Measurements from ENCODE around the gene PTBP2. TPM values are rescaled to one million over a fixed set of nuclear protein-coding genes. Genes with fewer than 3 reads are reported as not detected.
A peak's percentile ranks its signal among the peaks of the same experiment; 100 is the strongest.

Gene PTBP2
- 10 to 100 TPM; 40.3 to 51.1 TPM for total RNA-seq
- long read RNA-seq, donor 1, full-length matches to known transcripts: 5 of 13 reads
- long read RNA-seq, donor 1, partial matches to known transcripts: 3 of 13 reads
- long read RNA-seq, donor 1, other reads (novel, unspliced or antisense): 5 of 13 reads
- long read RNA-seq, donor 2, full-length matches to known transcripts: 4 of 6 reads
- long read RNA-seq, donor 2, partial matches to known transcripts: 0 of 6 reads
- long read RNA-seq, donor 2, other reads (novel, unspliced or antisense): 2 of 6 reads

GRCh38 chr1:96721416-96722160 lies at the start of gene PTBP2:
TSS of gene PTBP2 (plus strand) at chr1:96721784. CDS start at chr1:96721865, 81 bp downstream.
- intact Hi-C loops (cut with DNase I): no loop called here
- DNase-seq (ENCODE audit: low spot score): peak; percentile 95

GRCh38 chr1:96674915-96675314 lies 46.7 kb upstream of the PTBP2 start:
- DNase-seq (ENCODE audit: low spot score): no peak
- intact Hi-C loops (cut with DNase I): no loop called here

- intact Hi-C loops (cut with DNase I): no loop called here
- no peak for DNase-seq (ENCODE audit: low spot score)
Measured at GRCh38 chr1:96682056-96682455, 39.5 kb upstream of the PTBP2 start.

GRCh38 chr1:96683931-96684330 lies 37.7 kb upstream of the PTBP2 start:
- no peak for DNase-seq (ENCODE audit: low spot score)
- intact Hi-C loops (cut with DNase I): no loop called here

GRCh38 chr1:96684744-96685143 lies 36.8 kb upstream of the PTBP2 start:
- no peak for DNase-seq (ENCODE audit: low spot score)
- intact Hi-C loops (cut with DNase I): no loop called here

GRCh38 chr1:96688767-96689166 lies 32.8 kb upstream of the PTBP2 start:
- intact Hi-C loops (cut with DNase I): no loop called here
- DNase-seq (ENCODE audit: low spot score): no peak

GRCh38 chr1:96695954-96696353 lies 25.6 kb upstream of the PTBP2 start:
- intact Hi-C loops (cut with DNase I): no loop called here
- DNase-seq (ENCODE audit: low spot score): no peak

- DNase-seq (ENCODE audit: low spot score): no peak
- intact Hi-C loops (cut with DNase I): no loop called here
Measured at GRCh38 chr1:96698342-96698983, 23.1 kb upstream of the PTBP2 start.

GRCh38 chr1:96703186-96703585 lies 18.4 kb upstream of the PTBP2 start:
- DNase-seq (ENCODE audit: low spot score): no peak
- intact Hi-C loops (cut with DNase I): no loop called here

- no peak for DNase-seq (ENCODE audit: low spot score)
- intact Hi-C loops (cut with DNase I): no loop called here
Measured at GRCh38 chr1:96707023-96707422, 14.6 kb upstream of the PTBP2 start.

GRCh38 chr1:96708482-96708881 lies 13.1 kb upstream of the PTBP2 start:
- no peak for DNase-seq (ENCODE audit: low spot score)
- intact Hi-C loops (cut with DNase I): no loop called here

- intact Hi-C loops (cut with DNase I): no loop called here
- DNase-seq (ENCODE audit: low spot score): no peak
Measured at GRCh38 chr1:96710708-96711477, 10.7 kb upstream of the PTBP2 start.

GRCh38 chr1:96713649-96714048 lies 7.9 kb upstream of the PTBP2 start:
- intact Hi-C loops (cut with DNase I): no loop called here
- DNase-seq (ENCODE audit: low spot score): no peak

- DNase-seq (ENCODE audit: low spot score): no peak
- intact Hi-C loops (cut with DNase I): no loop called here
Measured at GRCh38 chr1:96714881-96715280, 6.7 kb upstream of the PTBP2 start.

- intact Hi-C loops (cut with DNase I): no loop called here
- DNase-seq (ENCODE audit: low spot score): no peak
Measured at GRCh38 chr1:96715482-96715881, 6.1 kb upstream of the PTBP2 start.

- intact Hi-C loops (cut with DNase I): no loop called here
- DNase-seq (ENCODE audit: low spot score): no peak
Measured at GRCh38 chr1:96721053-96721415, 550 bp upstream of the PTBP2 start.

GRCh38 chr1:96722161-96722922 lies 758 bp downstream of the PTBP2 start:
- peak; percentile 84 for DNase-seq (ENCODE audit: low spot score)
- intact Hi-C loops (cut with DNase I): no loop called here

GRCh38 chr1:96722958-96723357 lies 1.4 kb downstream of the PTBP2 start:
- DNase-seq (ENCODE audit: low spot score): no peak
- intact Hi-C loops (cut with DNase I): no loop called here

GRCh38 chr1:96723377-96723776 lies 1.8 kb downstream of the PTBP2 start:
- intact Hi-C loops (cut with DNase I): no loop called here

More at GRCh38 chr1:96723377-96723776, 1.8 kb downstream of the PTBP2 start:
- no peak for DNase-seq (ENCODE audit: low spot score)
